PFSK-1 (cell line): Measurements from ENCODE around the gene ACACA.

Experiments used
- FOXP2 ChIP-seq: optimal IDR thresholded peaks from 2 replicates; pipeline ENCODE3; 2011; ENCODE audit warnings: borderline replicate concordance, control low read depth, inconsistent platforms; ENCODE audit not compliant: insufficient read depth; ENCODE audit errors: extremely low read length, extremely low read depth
- POLR2AphosphoS5 ChIP-seq: IDR thresholded peaks from 2 replicates; pipeline ENCODE4 v1.6.1; 2012; ENCODE audit warnings: low read depth, mild to moderate bottlenecking, control low read depth, low read length, moderate library complexity
- SIN3A ChIP-seq: IDR thresholded peaks from 2 replicates; pipeline ENCODE4 v1.6.1; 2012; ENCODE audit warnings: mild to moderate bottlenecking, low read length, moderate library complexity, borderline replicate concordance; ENCODE audit not compliant: insufficient read depth
- TAF1 ChIP-seq: IDR thresholded peaks from 2 replicates; pipeline ENCODE4 v1.6.1; 2012; ENCODE audit warnings: low read length, control low read depth, borderline replicate concordance; ENCODE audit not compliant: insufficient read depth
- TF ChIP-seq, protein P1 (sequence below), 2 experiments: IDR thresholded peaks; 2 replicates each; pipeline versions ENCODE4 v1.6.1 to v1.8.0; 2011 to 2012; ENCODE audit warnings: low read depth in 2 of 2, low read length in 2 of 2, control low read depth in 1 of 2, inconsistent platforms in 1 of 2, mild to moderate bottlenecking in 1 of 2, moderate library complexity in 1 of 2; ENCODE audit not compliant: insufficient read depth in 1 of 2

The ACACA gene

DNA sequence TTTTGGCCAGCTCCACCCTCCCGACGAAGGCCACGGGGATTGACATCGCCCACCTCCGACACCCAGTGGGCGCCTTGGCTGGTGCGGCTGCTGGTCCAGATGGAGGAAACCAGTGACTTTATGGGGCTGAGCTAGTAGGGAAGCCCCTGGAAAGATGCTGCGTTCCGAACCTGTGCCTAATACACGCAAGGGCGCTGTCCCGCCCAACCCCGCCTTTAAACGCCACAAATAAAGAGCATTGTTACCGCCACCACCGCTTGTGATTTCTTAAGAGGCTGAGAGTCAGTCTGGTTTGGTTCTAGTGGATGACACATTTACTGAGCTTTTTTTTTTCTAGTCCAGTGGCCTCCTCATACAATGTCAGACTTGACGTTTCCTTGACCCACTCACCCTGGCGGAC, 350.0 kb downstream of the ACACA start:
- no peak for TF ChIP-seq POLR2AphosphoS5
- TF ChIP-seq, protein P1, sequence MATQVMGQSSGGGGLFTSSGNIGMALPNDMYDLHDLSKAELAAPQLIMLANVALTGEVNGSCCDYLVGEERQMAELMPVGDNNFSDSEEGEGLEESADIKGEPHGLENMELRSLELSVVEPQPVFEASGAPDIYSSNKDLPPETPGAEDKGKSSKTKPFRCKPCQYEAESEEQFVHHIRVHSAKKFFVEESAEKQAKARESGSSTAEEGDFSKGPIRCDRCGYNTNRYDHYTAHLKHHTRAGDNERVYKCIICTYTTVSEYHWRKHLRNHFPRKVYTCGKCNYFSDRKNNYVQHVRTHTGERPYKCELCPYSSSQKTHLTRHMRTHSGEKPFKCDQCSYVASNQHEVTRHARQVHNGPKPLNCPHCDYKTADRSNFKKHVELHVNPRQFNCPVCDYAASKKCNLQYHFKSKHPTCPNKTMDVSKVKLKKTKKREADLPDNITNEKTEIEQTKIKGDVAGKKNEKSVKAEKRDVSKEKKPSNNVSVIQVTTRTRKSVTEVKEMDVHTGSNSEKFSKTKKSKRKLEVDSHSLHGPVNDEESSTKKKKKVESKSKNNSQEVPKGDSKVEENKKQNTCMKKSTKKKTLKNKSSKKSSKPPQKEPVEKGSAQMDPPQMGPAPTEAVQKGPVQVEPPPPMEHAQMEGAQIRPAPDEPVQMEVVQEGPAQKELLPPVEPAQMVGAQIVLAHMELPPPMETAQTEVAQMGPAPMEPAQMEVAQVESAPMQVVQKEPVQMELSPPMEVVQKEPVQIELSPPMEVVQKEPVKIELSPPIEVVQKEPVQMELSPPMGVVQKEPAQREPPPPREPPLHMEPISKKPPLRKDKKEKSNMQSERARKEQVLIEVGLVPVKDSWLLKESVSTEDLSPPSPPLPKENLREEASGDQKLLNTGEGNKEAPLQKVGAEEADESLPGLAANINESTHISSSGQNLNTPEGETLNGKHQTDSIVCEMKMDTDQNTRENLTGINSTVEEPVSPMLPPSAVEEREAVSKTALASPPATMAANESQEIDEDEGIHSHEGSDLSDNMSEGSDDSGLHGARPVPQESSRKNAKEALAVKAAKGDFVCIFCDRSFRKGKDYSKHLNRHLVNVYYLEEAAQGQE (IDR thresholded peaks at IDR 0.05; ENCODE audit: insufficient read depth in 1 of 2, low read depth in 2 of 2, low read length in 2 of 2) = no peak
- TF ChIP-seq SIN3A = no peak

- TF ChIP-seq TAF1 = no peak
- TF ChIP-seq, protein P1 (IDR thresholded peaks at IDR 0.05; ENCODE audit: insufficient read depth in 1 of 2, low read depth in 2 of 2, low read length in 2 of 2) = no peak
- no peak for TF ChIP-seq SIN3A
These were observed 351.7 kb downstream of the ACACA start for GRCh38 chr17:37054894-37055293.

GRCh38 chr17:37052450-37052849, 354.2 kb downstream of the ACACA start:
- TF ChIP-seq SIN3A (no peak), FOXP2 (no peak), POLR2AphosphoS5 (no peak)

DNA sequence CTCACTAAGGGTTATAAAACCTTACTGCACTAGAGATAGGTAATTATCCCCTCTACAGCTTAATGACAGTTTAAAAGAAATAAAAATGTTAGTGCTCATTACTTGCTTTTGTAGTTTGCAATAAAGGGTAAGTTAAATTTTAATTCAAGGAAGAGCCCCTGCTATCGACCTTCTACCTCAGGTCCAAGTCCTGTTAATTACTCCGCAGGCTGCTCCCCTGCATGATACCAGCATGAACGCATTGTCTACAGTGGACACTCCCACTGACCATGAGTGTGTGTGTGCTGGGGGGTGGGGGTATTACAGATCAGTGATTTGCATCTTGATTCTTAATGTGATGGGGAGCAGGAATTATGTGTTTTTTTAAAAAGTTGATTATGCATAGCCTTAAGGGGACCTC, 354.8 kb downstream of the ACACA start:
- TF ChIP-seq, protein P1 (IDR thresholded peaks at IDR 0.05; ENCODE audit: insufficient read depth in 1 of 2, low read depth in 2 of 2, low read length in 2 of 2) = no peak
- TF ChIP-seq FOXP2 (no peak), POLR2AphosphoS5 (no peak), SIN3A (no peak)

GRCh38 chr17:37051381-37051780, 355.3 kb downstream of the ACACA start:
- TF ChIP-seq, protein P1 (IDR thresholded peaks at IDR 0.05; ENCODE audit: insufficient read depth in 1 of 2, low read depth in 2 of 2, low read length in 2 of 2) = no peak
- TF ChIP-seq POLR2AphosphoS5 (no peak), SIN3A (no peak), TAF1 (no peak), FOXP2 (no peak)

DNA sequence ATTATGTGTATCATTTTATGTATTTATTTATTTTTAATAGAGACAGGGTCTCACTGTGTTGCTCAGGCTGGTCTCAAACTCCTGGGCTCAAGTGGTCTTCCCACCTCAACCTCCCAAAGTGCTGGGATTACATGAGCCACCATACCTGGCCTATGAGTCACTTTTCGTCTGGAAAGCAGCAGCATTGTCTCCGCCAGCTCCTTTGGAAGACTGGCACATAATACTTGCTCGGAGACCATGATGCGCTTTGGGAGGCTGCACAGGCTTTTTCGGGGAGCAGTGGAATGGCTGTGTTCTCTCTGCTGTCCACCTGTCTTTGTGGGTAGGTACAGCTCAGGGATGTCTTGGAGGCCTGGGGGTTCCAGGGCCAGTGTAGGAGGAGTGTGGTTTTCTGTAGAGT, 355.7 kb downstream of the ACACA start:
- TF ChIP-seq FOXP2 = no peak
- TF ChIP-seq POLR2AphosphoS5 = no peak
- TF ChIP-seq, protein P1 (IDR thresholded peaks at IDR 0.05; ENCODE audit: insufficient read depth in 1 of 2, low read depth in 2 of 2, low read length in 2 of 2) = no peak
- TF ChIP-seq TAF1 = no peak
- TF ChIP-seq SIN3A = no peak
